IPS-NIHi7 (cell line): ENCODE data around the gene MPPED2.
A peak's percentile ranks its signal among the peaks of the same experiment; 100 is the strongest.

ENCODE experiments used
- DNase-seq: peaks from one replicate; pipeline ENCODE4 v3.0.0; 2012; ENCODE audit warnings: mixed read lengths; ENCODE audit errors: extremely low spot score

MPPED2 gene

DNA sequence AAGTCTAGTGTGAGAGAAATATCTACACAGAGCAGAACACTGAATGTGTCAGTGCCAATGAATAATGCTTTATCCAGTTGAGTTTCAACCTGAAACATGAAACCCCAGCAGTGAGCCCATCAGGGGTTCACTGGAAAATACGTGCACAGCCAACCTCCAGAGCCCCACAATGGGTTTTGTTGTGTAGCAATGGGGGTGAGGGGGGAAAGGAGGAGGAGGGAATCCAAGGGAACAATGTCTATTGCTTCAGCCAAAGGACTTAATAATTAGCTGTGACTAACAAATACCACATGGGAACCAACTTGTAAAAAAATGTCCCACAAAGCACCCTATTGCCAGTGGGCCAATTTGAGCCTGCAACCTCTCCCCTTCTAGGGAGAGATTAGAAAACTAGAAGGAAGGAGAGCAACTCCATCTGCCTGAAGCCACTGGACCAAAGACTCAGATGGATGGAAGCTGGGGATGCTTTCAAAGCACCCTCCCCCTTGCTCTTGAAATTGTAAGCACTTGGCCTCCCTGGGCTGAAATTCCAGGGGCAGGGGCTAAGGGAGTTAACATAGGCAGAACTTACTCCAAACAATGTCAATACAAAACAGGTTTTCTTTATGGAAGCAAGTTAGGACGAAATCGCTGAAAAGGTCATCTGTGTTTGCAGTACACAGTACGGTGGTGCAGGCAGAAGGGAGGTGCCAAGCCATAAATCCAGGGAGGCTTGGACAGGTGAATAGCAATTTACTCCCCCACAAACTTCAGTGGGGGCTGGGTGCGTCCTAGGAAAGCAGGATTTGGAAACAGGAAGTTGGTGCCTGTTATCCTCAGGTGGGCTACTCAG lies 163.5 kb downstream of the MPPED2 start:
- DNase-seq: peak; percentile 51

DNA sequence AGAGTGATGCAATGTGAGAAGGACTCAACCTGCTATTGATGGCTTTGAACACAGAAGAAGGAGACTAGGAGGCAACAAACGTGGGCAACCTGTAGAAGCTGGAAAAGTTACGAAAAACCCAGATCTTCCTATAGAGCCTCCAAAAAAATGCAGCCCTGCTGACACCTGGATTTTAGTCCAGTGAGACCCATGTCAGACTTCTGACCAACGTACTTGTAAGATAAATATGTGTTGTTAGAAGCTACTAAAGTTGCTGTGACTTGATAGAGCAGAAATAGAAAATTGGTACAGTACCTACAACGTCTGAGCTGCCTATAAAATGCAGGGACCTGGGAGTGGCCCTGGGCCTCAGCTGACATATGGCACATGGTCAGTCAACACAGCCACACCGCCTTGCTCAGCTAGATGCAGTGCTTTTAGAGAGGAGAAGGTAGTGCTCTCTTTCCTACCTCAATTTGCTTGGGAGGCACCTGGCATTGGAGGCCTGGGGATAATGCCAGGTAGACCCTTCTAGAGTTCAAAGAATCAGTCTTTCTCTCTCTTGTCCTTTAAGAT lies 165.8 kb downstream of the MPPED2 start:
- DNase-seq: no peak

DNA sequence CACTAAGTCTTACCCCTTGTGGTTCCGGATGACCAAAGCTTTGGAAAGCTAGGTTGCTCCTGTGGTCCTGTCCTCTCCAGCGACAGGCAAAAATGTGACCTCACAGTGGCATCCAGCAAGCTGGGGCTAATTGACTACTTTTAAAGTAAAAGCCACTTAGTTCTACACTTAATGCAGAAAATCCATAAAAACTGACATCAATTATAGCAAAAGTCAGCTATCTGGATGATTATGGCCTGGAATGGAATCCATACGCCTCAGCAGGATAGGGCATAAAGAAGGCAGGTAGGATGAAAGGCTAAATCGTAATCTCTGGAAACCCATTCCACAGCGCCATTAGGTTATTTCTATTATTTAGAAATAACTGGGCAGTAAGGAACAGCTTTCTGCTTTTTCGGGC lies 171.3 kb downstream of the MPPED2 start:
- no peak for DNase-seq

DNA sequence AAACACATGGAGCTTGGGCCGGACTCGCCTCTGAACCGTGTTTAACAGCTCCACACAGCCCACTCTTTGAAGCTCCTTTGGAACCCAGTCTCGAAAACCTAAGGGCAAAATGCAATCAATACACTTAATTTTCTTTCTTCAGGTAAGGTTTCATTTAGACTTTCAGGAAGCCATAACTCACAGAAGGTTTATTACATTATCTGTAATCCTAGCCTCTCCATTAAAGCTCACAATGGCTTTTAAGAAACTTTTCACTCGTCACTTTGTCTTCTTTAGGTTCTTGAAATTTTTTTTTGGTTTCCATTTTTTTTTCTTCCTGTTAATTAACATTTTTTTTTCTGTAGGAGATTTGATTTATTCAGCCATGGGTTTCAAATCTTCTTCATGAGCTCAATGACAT lies 171.9 kb downstream of the MPPED2 start:
- no peak for DNase-seq

DNA sequence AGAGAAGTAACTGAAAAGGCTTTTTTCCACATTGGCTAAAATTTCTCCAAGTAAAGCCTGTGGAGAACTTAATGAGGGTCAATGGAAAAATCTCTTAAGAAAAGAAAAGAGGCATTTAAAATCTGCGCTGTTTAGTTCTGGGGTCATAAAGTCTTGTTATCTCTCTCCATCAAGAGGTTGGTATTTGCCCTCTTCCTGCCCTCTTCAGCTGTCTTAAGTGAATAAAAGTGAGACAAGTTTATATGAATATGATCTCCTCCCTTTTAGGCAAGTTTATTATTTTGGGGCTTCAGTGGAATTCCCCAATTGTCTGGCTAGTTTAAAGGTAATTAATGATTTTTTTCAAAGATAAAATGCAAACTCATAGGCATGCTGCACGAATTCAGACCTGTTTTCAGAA lies 173.6 kb downstream of the MPPED2 start:
- DNase-seq: no peak

DNA sequence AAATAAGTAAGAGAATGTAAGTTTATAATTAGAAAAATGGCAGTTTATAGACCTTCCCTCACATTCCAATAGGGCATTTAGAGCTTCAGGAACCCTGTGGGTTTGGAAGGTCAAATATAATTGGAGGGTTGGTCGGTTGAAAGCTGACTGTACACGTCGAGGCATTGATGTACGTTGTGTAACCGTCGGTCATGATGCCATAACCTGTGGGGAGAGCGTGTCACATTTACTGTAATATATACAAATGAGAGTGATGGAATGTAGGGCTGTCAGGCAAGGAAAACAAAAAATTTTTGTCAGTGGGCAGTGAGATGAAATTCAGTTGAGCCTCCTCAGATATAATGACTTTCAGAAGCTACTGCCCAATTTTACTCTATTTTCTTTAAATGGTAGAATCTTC lies 174.8 kb downstream of the MPPED2 start:
- no peak for DNase-seq

DNA sequence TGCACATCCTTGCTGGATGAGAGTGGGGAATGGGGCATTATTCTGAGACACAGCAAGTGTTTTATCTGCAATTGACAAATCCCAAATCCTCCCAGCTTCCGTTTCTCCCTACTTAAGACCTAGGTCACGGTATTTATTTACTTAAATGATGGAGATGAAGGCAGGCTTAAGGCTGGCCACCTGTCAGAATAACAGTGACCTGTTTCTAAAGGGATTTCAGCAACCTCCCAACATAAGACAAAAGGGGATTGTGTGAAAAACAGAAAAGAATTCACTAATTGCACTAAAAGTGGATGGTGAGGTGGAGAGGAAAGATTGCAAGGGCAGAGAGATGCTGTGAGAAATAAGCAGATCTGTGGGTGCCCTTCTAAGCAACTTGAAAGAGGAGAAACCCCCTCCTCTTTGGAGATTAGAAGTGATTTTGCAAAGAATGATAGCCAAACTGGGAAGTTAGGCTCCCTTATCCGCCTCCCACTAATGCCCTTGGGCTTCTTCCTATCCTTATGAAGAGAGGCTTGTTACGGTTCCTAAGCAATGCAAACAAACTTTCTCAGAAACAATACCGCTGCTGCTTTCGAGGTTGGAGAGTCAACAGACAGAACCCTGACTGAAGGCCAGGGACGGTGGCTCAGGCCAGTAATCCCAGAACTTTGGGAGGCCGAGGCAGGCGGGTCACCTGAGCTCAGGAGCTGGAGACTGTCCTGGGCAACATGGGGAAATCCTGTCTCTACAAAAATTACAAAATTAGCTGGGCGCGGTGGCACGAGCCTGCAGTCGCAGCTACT lies 179.0 kb downstream of the MPPED2 start:
- peak; percentile 45 for DNase-seq

DNA sequence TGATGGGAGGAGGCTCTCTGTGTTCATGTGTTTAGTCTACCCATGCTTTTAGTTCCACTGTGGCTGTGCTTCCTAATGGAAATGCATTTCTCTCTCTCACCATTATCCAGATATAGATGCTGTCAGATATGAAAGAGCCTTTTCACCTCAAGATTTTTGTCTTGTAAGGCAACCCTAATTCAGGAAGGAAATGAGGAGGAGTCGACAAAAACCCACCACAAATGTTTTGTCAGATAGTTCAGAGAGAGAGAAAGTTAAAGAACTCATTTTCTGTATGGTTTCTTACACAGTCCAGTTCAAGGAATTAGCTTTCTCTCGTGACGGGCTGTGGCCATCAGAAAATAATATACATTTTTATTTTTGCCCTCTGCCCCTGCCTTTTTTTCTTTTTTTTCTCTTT lies 180.8 kb downstream of the MPPED2 start:
- no peak for DNase-seq

DNA sequence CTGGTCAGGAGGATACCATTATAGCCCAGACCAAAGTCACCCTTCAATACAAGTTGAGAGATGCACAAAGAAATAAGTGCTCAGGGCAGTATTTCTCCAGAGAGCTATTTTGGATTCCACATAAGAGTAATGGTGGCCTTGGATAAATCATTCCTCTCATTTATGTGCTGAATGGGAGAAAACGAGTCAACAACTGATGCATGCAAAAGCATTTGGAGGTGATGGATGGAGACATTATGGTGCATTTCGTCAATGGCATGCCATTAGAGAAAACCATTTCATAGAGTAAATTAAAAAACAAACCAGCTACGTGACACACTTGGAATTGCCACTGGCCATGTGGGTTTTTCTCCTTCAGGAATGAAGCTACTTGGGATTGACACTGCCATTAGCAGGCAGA lies 182.0 kb downstream of the MPPED2 start:
- no peak for DNase-seq

DNA sequence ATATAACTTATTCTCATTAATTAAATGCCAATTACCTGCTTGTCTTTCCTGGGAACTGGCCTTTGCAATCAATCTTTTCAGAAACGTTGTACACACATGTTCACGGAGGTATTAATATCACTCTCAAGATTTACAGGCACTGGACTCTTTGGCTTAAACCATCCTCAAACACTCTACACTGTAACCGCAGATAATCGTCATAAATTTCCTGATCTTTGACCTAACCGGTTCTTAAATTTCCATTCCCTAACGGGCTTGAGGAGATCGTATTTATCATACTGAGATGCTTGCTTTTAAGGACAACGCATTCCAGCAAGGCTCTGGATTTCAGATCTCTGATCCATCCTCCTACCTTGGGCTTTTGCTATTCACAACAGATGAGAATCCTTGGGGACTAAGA lies 190.4 kb downstream of the MPPED2 start:
- DNase-seq: no peak

DNA sequence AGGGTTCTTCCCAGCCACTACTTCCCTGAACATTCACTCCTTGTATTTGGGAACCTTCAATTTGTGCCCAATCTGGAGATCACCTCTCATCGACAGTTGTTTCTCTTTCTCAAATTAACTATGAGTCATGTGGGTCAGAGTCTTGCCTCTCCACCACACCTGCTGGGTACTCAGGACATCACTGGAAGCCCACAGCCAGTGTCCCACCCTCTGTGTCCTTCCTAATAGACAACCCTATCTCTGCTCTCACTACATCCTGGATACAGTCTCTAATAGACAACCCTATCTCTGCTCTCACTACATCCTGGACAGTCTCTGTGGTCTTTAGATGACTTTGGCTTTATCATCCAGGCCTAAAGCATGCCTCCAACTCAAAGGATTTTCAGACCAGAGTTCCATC lies 193.1 kb downstream of the MPPED2 start:
- DNase-seq: no peak

DNA sequence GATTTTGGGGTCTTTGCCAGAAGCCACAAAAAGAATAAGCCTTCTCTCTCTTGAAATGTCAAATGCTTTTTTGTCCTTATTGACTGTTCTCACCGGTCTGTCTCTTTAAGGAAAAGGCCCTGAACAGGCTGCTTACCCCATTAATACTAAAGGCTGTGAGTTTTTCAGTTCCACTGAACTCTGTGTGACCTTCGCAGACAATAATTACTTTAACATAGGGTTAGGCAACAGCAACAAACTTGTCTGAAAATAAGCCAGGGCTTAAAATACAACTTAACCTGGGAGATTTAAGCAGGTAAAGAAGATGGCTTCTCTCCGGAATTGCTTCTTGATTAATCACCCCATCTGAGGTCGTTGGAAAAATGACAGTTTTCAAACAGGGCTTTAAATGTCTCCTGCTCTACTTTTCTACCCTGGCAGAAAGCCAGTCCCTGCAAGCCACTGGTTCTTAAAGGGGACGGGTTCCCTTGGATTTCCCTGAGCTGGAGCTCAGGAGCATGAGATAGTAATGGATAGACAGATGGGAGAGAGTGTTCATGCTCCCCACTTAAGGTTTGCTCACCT lies 193.8 kb downstream of the MPPED2 start:
- DNase-seq: no peak

DNA sequence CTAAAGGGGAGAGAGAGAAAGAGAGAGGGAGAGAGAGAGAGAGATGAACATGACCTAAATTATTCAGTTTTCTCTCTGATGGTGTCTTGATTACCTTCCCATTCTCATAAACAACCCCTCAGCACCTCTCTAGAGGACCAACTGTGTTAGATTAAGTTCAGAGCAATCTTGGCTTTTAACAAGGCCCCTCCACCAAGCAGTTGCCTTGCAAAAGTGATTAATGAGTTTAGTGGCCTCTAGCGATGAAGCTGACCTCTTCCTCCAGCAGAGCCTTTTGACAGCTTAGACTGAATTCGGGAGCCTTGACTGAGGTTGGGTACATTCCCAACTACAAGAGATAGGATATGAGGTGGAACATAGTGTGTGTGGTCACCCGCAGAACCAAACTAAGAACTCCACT lies 197.2 kb downstream of the MPPED2 start:
- DNase-seq: no peak

DNA sequence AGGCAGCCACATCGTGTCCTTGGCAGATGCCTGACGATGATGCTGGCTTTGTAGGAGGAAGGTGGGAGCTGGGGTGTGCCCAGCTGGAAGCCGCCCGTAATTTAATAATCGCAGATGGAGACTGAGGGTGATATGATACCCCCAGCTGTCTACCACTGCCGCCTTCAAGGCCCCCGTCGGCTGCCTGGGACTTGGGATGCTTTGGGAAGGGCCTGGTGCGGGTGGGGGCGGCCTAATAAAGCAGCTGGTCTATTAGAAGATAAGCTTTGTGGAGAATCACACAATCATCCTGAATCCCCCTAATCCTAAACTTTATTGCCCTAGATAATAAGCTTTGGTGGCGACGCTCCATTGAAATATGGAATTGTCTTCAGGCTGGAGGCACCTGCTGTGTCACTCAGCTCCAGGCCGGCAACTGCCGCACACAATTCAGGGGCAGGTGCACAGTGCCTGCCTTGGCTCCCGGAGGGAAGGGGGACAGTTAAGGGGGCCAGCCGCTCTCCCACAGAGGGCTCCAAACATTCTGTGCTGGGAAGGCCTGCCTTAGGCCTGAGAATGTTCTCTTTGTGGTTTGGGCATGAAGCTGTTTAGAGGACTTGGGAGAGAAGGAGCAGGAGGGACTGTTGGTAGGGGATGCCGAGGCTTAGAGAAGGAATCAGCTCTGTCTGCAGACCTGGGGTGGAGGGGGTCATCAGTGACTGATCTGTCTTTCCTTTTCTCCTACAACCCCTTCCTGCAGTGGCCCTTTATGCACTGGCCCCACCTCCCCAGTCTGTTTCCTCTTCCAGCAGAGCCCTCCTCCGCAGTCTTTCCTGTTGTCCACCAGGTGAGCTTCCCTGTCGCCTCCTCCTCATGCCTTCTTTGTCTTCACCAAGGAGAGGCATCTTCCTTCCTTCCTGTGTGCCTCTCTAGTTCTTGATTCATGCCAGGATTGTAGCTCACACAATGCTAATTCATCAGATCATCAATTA lies 198.0 kb downstream of the MPPED2 start:
- DNase-seq: no peak

DNA sequence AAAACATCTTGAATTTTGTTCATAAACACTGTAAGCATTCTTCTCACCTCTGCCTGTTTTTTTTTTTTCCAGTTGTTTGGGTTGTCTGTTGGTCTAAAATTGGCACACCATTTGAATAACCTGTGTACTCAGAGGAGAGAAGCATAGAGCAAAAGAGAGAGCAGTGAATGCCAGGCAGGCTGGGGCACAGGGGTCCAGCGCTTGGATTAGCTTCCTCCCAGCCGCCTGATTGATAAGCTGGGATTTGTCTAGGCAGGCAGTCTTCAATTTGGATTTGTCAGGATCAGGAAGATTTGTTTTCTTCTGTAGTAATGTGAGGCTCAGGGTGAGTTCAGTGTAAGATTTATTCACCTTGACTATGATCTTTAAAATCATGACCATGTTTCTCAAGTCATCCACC lies 204.3 kb downstream of the MPPED2 start:
- no peak for DNase-seq

DNA sequence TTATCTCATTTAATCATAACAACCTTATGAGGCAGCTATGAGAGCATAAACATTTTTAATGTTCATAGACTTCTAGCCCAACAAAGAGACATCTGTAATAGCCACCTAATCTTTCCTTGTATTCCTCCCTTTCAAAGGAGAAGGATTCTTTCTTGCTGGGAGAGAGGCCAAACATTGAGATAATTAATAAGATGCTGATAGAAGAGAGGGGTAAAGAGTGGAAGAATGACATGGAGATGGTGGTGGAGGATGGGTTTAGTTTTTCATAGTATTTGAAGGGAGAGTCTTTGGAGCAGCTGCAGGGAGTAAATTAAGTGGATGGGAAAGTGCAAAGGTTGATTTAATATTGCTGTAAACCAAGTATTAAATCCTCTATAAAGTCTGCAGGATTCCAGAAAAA lies 205.3 kb downstream of the MPPED2 start:
- no peak for DNase-seq

DNA sequence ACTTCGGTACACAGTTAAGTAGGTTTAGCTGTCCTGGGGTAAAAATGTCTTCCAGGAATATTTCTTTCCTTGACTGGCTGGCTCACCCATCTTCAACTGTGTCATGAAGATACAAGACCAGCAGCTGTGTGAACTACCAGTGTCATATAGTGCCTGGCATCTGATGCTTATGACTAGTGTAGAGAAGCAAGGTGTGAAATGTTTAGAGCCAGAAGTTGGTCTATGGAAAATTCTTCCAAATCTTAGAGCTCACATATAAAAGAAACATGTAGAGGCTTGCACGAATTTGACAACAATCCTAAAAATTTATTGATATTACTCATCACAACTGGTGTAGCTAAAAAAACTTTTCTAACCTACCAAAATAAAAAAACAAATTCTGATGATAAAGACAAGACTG lies 208.8 kb downstream of the MPPED2 start:
- DNase-seq: no peak

DNA sequence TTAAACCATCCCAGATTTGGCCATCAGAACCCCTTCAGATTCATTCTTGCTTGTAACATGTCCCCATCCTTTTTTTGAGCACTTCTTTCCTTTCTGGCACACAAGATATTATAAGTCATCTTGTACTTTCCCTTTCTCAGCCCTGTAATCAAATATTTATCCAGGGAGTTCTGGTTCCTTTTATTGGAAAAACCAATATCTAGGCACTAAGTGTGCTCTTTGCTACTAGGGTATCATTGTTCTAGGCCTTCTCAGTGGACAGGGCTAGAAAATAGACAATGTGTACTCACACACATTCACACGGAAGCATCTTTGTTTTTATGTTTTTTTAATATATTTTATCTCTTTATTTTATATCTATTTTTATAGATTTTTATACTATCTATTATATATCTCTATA lies 216.0 kb downstream of the MPPED2 start:
- no peak for DNase-seq

DNA sequence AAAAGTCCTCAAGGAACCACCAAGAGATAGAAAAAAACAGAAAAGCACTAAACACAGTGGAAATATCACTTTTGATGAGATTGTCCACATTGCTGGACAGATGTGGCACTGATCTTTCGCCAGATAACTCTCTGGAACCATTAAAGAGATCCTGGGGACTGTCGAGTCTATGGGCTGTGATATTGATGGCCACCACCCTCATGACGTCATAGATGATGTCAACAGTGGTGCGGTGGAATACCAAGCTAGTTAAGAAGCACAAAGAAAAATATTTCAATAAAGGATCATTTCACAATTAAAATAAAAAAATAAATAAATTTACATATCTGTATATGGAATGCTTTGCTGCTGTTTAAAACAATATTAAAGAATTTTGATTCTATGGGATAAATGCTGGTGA lies 217.8 kb downstream of the MPPED2 start:
- no peak for DNase-seq

DNA sequence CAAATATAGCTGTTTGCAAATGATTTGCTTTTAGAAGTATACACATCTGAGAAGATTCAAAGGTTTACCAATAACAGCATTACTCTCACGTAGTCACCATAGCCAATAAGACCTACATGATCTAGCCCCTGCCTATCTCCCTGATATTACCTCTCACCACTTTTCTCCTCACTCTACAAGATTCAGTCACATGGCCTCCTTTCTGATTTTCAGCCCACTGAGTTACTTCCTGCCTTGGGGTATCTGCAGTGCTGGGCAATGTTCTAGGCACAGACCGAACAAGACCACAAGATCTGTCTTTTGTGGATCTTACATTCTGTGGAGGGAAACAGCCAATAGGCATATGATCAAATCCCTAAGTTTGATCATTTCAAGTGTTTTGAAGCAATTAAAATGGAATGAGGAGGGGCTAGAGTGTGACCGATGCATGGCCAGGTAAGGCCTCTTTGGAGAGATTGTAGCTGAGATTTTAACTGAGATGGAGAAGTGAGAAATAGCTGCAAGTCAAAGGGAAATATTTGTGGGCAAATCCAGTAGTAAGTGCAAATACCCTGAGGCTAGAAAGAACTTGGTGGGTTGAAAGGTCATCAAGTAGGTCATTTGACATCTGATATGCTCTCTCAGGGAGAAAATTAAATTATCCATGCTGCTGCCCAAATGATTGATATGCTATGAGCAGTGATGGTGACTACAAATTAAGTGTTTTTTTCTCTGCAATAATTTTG lies 220.2 kb downstream of the MPPED2 start:
- DNase-seq: no peak
